Cardiac muscle cell (in vitro differentiated cells and primary cell): ENCODE data around the gene MAP3K5. TPM values are rescaled to one million over a fixed set of nuclear protein-coding genes. Genes with fewer than 3 reads are reported as not detected.

Experiments
- DNase-seq, 2 donors: peaks; one replicate each; pipeline versions ENCODE4 v3.0.0 to v3.0.0-alpha.2; 2010 to 2017; ENCODE audit warnings: low read depth in 1 of 2, low spot score in 1 of 2
- H3K27ac ChIP-seq: fragments of 200-600 bp; sonication (generic); 2 replicates; pipeline ENCODE4 v1.5.1; 2016
- H3K27me3 ChIP-seq: fragments of 200-600 bp; sonication (generic); 2 replicates; pipeline ENCODE4 v1.6.0; 2016; ENCODE audit warnings: control low read depth
- H3K36me3 ChIP-seq: fragments of 200-600 bp; sonication (generic); 2 replicates; pipeline ENCODE4 v1.5.1; 2016; ENCODE audit warnings: control low read depth
- H3K4me1 ChIP-seq: fragments of 200-600 bp; sonication (generic); 2 replicates; pipeline ENCODE4 v1.8.1; 2017; ENCODE audit warnings: low read depth, mild to moderate bottlenecking, mixed run types
- H3K4me3 ChIP-seq: fragments of 200-600 bp; sonication (generic); 2 replicates; pipeline ENCODE4 v1.5.1; 2016; ENCODE audit warnings: mild to moderate bottlenecking
- H3K9me3 ChIP-seq: fragments of 200-600 bp; sonication (generic); 2 replicates; pipeline ENCODE4 v1.5.1; 2017; ENCODE audit warnings: low read depth, mild to moderate bottlenecking, control low read depth
- polyA plus RNA-seq: library from polyadenylated mRNA; unstranded; fragments of >200 nt; fragmentation: Nextera tagmentation; extraction: Ambion mirVana; gene quantifications from 2 replicates; pipeline ENCODE4 v1.2.1, GENCODE V29; 2016
- total RNA-seq: library from RNA; depleted of rRNA; stranded (reverse); fragments of >200 nt; gene quantifications from 2 replicates; pipeline ENCODE4 v1.2.3, GENCODE V29; 2016
- TF ChIP-seq, protein P1 (sequence below): IDR thresholded peaks from 2 replicates; pipeline ENCODE4 v1.5.1; 2012; ENCODE audit warnings: low read depth, mild to moderate bottlenecking, low read length

MAP3K5 gene
- total and polyA plus RNA-seq, 2 experiments from 2014 or later, result 2.8 to 3.0 TPM

DNA sequence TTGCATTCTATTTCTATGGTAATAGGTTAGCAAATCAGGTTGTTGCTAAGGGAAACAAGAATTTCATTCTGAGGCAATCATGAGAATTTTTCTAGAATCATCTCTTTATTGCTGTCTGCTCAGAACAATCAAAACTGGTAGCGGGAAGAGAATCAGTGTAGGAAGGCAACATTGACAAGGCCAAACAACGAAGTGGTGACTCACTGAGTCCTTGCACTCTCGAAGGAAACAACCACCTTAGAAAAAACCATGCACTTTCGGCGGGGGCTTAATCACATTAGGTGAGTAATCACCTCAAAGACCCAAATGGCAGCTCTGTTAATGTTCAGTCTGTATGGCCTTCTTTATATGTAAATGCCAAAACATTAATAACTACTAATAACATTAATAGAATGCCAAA is 163.3 kb downstream of the MAP3K5 start:
- Histone ChIP-seq H3K4me1 (no peaks in the 10 kb centered on the region), H3K27me3 (no peaks in the 10 kb centered on the region), H3K4me3 (no peak overlapping the region), H3K27ac (no peak overlapping the region), H3K36me3 (no peaks in the 10 kb centered on the region), H3K9me3 (no peaks in the 10 kb centered on the region)
- no peak for DNase-seq
- TF ChIP-seq, protein P1, sequence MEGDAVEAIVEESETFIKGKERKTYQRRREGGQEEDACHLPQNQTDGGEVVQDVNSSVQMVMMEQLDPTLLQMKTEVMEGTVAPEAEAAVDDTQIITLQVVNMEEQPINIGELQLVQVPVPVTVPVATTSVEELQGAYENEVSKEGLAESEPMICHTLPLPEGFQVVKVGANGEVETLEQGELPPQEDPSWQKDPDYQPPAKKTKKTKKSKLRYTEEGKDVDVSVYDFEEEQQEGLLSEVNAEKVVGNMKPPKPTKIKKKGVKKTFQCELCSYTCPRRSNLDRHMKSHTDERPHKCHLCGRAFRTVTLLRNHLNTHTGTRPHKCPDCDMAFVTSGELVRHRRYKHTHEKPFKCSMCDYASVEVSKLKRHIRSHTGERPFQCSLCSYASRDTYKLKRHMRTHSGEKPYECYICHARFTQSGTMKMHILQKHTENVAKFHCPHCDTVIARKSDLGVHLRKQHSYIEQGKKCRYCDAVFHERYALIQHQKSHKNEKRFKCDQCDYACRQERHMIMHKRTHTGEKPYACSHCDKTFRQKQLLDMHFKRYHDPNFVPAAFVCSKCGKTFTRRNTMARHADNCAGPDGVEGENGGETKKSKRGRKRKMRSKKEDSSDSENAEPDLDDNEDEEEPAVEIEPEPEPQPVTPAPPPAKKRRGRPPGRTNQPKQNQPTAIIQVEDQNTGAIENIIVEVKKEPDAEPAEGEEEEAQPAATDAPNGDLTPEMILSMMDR, result no peak

DNA sequence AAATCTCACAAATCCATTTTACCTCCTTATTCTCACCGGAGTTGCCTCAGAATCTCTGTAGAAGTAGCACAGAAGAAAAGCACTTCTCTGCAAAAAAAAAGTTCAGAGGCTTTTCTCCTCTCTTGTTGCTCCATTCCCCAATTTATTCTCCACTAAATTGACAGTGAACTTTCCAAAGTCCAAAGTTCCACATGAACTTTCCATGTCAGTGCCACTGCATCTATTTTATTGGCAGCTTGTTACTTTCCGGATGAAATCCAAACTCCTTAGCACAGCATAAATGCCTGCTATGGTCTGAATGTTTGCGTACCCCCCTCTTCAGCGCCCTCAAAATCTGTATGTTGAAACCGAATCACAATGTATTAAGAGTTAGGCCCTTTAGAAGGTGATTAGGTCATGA is 165.1 kb downstream of the MAP3K5 start:
- Histone ChIP-seq H3K27me3 (no peaks in the 10 kb centered on the region), H3K9me3 (no peaks in the 10 kb centered on the region), H3K27ac (no peak overlapping the region), H3K36me3 (no peaks in the 10 kb centered on the region), H3K4me1 (no peaks in the 10 kb centered on the region), H3K4me3 (no peak overlapping the region)
- no peak for DNase-seq
- TF ChIP-seq, protein P1, result no peak

DNA sequence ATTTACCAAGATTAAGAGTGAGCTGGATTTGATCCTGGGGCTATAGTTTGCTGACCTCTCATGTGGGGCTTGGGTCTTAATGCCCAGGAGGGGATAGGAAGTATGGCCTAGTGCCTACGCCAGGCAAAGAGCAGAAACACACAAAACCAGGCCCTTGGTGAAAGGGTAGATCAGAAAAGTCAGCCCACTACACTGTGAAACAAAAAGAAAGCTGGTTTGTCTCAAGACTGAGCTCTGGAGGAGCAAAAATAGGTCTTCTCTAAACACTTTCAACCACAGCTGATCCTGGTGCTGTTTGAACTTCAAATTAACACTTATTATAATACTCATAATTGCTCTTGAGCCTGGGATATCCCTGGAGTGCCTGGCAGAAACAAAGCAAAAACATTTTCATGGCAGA is 167.0 kb downstream of the MAP3K5 start:
- no peak overlapping the region for H3K27ac ChIP-seq

DNA sequence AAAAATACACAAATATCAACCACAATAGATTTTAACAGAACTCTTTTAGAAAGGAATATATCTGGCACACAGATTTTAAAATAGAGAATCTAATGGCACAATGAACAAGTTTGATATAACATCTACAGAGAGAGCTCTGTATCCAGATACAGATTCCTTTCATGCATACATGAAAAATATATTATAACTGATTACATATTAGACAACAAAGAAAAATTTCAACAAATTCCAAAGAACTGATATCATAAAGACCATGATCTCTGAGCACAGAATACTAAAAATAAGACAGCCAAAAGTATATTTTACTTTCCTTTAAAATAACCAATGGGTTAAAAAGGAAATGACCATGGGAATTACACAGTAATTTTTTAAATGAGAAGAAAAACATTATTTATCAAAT is 167.9 kb downstream of the MAP3K5 start:
- TF ChIP-seq, protein P1, result no peak
- Histone ChIP-seq H3K9me3 (no peaks in the 10 kb centered on the region), H3K4me1 (no peaks in the 10 kb centered on the region), H3K36me3 (no peaks in the 10 kb centered on the region), H3K4me3 (no peak overlapping the region), H3K27me3 (no peaks in the 10 kb centered on the region), H3K27ac (no peak overlapping the region)
- DNase-seq, result no peak

More for the DNA sequence above, 167.0 kb downstream of the MAP3K5 start:
- H3K36me3 ChIP-seq, result no peaks in the 10 kb centered on the region
- TF ChIP-seq, protein P1, result no peak
- no peaks in the 10 kb centered on the region for H3K4me1 ChIP-seq
- H3K4me3 ChIP-seq, result no peak overlapping the region
- no peak for DNase-seq
- H3K27me3 ChIP-seq, result no peaks in the 10 kb centered on the region
- H3K9me3 ChIP-seq, result no peaks in the 10 kb centered on the region

DNA sequence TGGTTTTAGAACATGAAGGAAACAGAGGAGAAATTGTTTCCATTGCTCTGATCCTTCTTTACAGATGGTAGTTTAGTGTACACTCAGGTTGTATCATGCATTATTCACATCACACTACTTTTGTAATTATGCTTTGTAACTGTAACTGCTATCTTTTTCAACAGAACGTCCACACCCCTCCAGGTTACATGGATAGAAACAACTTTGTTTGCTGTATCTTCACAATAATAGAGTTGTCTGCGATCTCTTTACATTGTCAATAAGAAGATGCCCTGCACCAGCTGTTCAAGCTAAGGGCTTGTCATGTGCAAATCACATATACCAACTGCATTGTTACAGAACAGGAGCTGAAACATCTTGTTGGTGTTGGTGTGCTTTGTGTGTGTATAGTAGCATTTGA is 174.2 kb downstream of the MAP3K5 start:
- no peak for DNase-seq
- H3K36me3 ChIP-seq, result no peaks in the 10 kb centered on the region
- H3K27me3 ChIP-seq, result no peaks in the 10 kb centered on the region
- TF ChIP-seq, protein P1, result no peak
- no peaks in the 10 kb centered on the region for H3K9me3 ChIP-seq
- no peak overlapping the region for H3K4me3 ChIP-seq
- no peaks in the 10 kb centered on the region for H3K4me1 ChIP-seq
- H3K27ac ChIP-seq, result no peak overlapping the region

DNA sequence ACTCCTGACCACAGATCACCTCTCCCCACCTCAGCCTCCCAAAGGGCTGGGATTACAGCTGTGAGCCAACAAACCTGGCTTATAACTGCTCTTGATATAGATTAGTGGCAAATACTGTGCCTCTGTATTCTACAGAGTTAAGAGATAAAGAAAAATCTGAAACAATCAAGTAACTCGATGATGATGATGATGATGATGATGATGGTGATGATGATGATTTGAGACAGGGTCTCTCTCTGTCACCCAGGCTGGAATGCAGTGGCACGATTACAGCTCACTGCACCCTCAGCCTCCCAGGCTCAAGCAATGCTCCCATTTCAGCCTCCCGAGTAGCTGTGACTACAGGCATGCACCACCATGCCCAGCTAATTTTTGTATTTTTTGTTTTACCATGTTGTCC is 175.8 kb downstream of the MAP3K5 start:
- no peak overlapping the region for H3K4me3 ChIP-seq
- TF ChIP-seq, protein P1, result no peak
- no peaks in the 10 kb centered on the region for H3K4me1 ChIP-seq
- H3K27ac ChIP-seq, result no peak overlapping the region
- H3K27me3 ChIP-seq, result no peaks in the 10 kb centered on the region
- no peak for DNase-seq
- no peaks in the 10 kb centered on the region for H3K36me3 ChIP-seq
- H3K9me3 ChIP-seq, result no peaks in the 10 kb centered on the region
